Renal pelvis (tissue), 12 donors: ENCODE measurements around the gene VWA5B2. TPM values are rescaled to one million over a fixed set of nuclear protein-coding genes. Genes with fewer than 3 reads are reported as not detected.
A peak's percentile ranks its signal among the peaks of the same experiment; 100 is the strongest.

ENCODE experiments used
- DNase-seq: peaks from one replicate; pipeline ENCODE4 v3.0.0-alpha.2; 2013
- long read RNA-seq, 16 experiments: transcript quantifications; one replicate each; lab custom pipeline, GENCODE V29; 2026
- polyA plus RNA-seq, 3 donors: library from polyadenylated mRNA; unstranded; fragments of 120-200 nt; gene quantifications; one replicate each; pipeline ENCODE4 v1.2.1, GENCODE V29; 2013; ENCODE audit not compliant: insufficient read length in 3 of 3

Gene VWA5B2
- 1 to 10 TPM; 2.1 to 3.1 (median 2.5) TPM for polyA plus RNA-seq
- long read RNA-seq, donor 1, result 0 reads
- long read RNA-seq, donor 2, partial matches to known transcripts, result 17 of 39 reads
- long read RNA-seq, donor 2, other reads (novel, unspliced or antisense), result 22 of 39 reads
- long read RNA-seq, donor 3, partial matches to known transcripts, result 26 of 36 reads
- long read RNA-seq, donor 3, other reads (novel, unspliced or antisense), result 10 of 36 reads
- long read RNA-seq, donor 4, result 0 reads
- long read RNA-seq, donor 5, result 0 reads
- long read RNA-seq, donor 6, partial matches to known transcripts, result 18 of 38 reads
- long read RNA-seq, donor 6, other reads (novel, unspliced or antisense), result 20 of 38 reads
- long read RNA-seq, donor 7, partial matches to known transcripts, result 47 of 57 reads
- long read RNA-seq, donor 7, other reads (novel, unspliced or antisense), result 10 of 57 reads
- long read RNA-seq, donor 8, result 0 reads
- long read RNA-seq, donor 9, partial matches to known transcripts, result 43 of 69 reads
- long read RNA-seq, donor 9, other reads (novel, unspliced or antisense), result 26 of 69 reads
- long read RNA-seq, donor 10, partial matches to known transcripts, result 36 of 46 reads
- long read RNA-seq, donor 10, other reads (novel, unspliced or antisense), result 10 of 46 reads
- long read RNA-seq, donor 11, partial matches to known transcripts, result 6 of 13 reads
- long read RNA-seq, donor 11, other reads (novel, unspliced or antisense), result 7 of 13 reads
- long read RNA-seq, donor 12, partial matches to known transcripts, result 29 of 50 reads
- long read RNA-seq, donor 12, other reads (novel, unspliced or antisense), result 21 of 50 reads
- long read RNA-seq, donor 13, partial matches to known transcripts, result 12 of 21 reads
- long read RNA-seq, donor 13, other reads (novel, unspliced or antisense), result 9 of 21 reads
- long read RNA-seq, donor 14, result 0 reads
- long read RNA-seq, donor 15, result 0 reads
- long read RNA-seq, donor 16, partial matches to known transcripts, result 75 of 75 reads
- long read RNA-seq, donor 16, other reads (novel, unspliced or antisense), result 0 of 75 reads

- no peak for DNase-seq
Measured at GRCh38 chr3:184229394-184230080, at the start of gene VWA5B2. TSS of gene VWA5B2 (plus strand) at chr3:184229585. CDS start at chr3:184230529, 944 bp downstream.

GRCh38 chr3:184180165-184180564, 49.2 kb upstream of the VWA5B2 start:
- no peak for DNase-seq

- DNase-seq, result no peak
Measured at GRCh38 chr3:184181596-184181995, 47.8 kb upstream of the VWA5B2 start.

- DNase-seq, result no peak
Measured at GRCh38 chr3:184183679-184184078, 45.7 kb upstream of the VWA5B2 start.

GRCh38 chr3:184184546-184185230, 44.7 kb upstream of the VWA5B2 start:
- no peak for DNase-seq

GRCh38 chr3:184185461-184186183, 43.8 kb upstream of the VWA5B2 start:
- DNase-seq, result peak; percentile 99

GRCh38 chr3:184186184-184186901, 43.0 kb upstream of the VWA5B2 start, which contains the start of gene ABCF3:
TSS of gene ABCF3 (plus strand) at chr3:184186199. CDS start at chr3:184186208, 9 bp downstream.
- DNase-seq, result no peak

- DNase-seq, result no peak
Measured at GRCh38 chr3:184186902-184187207, 42.5 kb upstream of the VWA5B2 start.

GRCh38 chr3:184188080-184188479, 41.3 kb upstream of the VWA5B2 start:
- no peak for DNase-seq

- no peak for DNase-seq
Measured at GRCh38 chr3:184189421-184189820, 40.0 kb upstream of the VWA5B2 start.

GRCh38 chr3:184192889-184193288, 36.5 kb upstream of the VWA5B2 start:
- no peak for DNase-seq

- no peak for DNase-seq
Measured at GRCh38 chr3:184193991-184194539, 35.3 kb upstream of the VWA5B2 start.

GRCh38 chr3:184196536-184196935, 32.8 kb upstream of the VWA5B2 start:
- DNase-seq, result no peak

GRCh38 chr3:184198509-184198908, 30.9 kb upstream of the VWA5B2 start:
- DNase-seq, result no peak

GRCh38 chr3:184200825-184201224, 28.6 kb upstream of the VWA5B2 start:
- DNase-seq, result no peak

GRCh38 chr3:184203526-184203925, 25.9 kb upstream of the VWA5B2 start:
- DNase-seq, result no peak

- no peak for DNase-seq
Measured at GRCh38 chr3:184209146-184209923, 20.1 kb upstream of the VWA5B2 start.

GRCh38 chr3:184211297-184211696, 18.1 kb upstream of the VWA5B2 start:
- no peak for DNase-seq

- DNase-seq, result no peak
Measured at GRCh38 chr3:184211718-184212117, 17.7 kb upstream of the VWA5B2 start.
